GM19395 (cell line): ENCODE results near the gene TOB2.

Experiments used
- ATAC-seq: cut with Tn5 transposase; IDR thresholded peaks from one replicate; pipeline ENCODE4 v1.9.1; 2021; ENCODE audit warnings: mild to moderate bottlenecking, moderate library complexity; ENCODE audit not compliant: unreplicated experiment

The TOB2 gene

GRCh38 chr22:41394012-41394356 is 52.6 kb downstream of the TOB2 start:
- ATAC-seq: no peak

DNA sequence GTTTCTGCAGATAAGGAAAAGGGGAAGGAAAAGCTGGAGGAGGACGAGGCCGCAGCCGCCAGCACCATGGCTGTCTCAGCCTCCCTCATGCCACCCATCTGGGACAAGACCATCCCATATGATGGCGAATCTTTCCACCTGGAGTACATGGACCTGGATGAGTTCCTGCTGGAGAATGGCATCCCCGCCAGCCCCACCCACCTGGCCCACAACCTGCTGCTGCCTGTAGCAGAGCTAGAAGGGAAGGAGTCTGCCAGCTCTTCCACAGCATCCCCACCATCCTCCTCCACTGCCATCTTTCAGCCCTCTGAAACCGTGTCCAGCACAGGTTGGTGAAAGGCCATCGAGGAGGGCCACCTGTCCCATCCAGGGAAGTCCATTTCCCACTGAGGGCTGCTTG is 59.3 kb downstream of the TOB2 start:
- ATAC-seq: no peak

- no peak for ATAC-seq
These were observed 62.5 kb downstream of the TOB2 start for GRCh38 chr22:41384128-41384527.
